ENCODE measurements around the gene TMIGD1.

Gene TMIGD1

GRCh38 chr17:30332057-30332542 is 1.8 kb downstream of the TMIGD1 start:
- no peak for DNase-seq (ENCODE audit: low spot score)

GRCh38 chr17:30326809-30327208 is 7.0 kb downstream of the TMIGD1 start:
- no peak for DNase-seq (ENCODE audit: low spot score)

GRCh38 chr17:30324723-30325122 is 9.1 kb downstream of the TMIGD1 start:
- no peak for DNase-seq (ENCODE audit: low spot score)

- no peak for DNase-seq (ENCODE audit: low spot score)
These were observed 9.9 kb downstream of the TMIGD1 start for GRCh38 chr17:30323895-30324319.

GRCh38 chr17:30323262-30323894 is 10.5 kb downstream of the TMIGD1 start:
- DNase-seq (ENCODE audit: low spot score) = no peak

- no peak for DNase-seq (ENCODE audit: low spot score)
These were observed 12.5 kb downstream of the TMIGD1 start for GRCh38 chr17:30321314-30321713.

- no peak for DNase-seq (ENCODE audit: low spot score)
These were observed 15.7 kb downstream of the TMIGD1 start for GRCh38 chr17:30318155-30318554.

GRCh38 chr17:30316736-30317135 is 17.1 kb downstream of the TMIGD1 start:
- DNase-seq (ENCODE audit: low spot score) = no peak

- DNase-seq (ENCODE audit: low spot score) = no peak
These were observed 18.8 kb downstream of the TMIGD1 start for GRCh38 chr17:30315106-30315505.

GRCh38 chr17:30314474-30314873 is 19.4 kb downstream of the TMIGD1 start:
- no peak for DNase-seq (ENCODE audit: low spot score)

- DNase-seq (ENCODE audit: low spot score) = no peak
These were observed 21.6 kb downstream of the TMIGD1 start for GRCh38 chr17:30312226-30312625.

GRCh38 chr17:30310562-30310961 is 23.3 kb downstream of the TMIGD1 start:
- no peak for DNase-seq (ENCODE audit: low spot score)

GRCh38 chr17:30309591-30309990 is 24.3 kb downstream of the TMIGD1 start:
- no peak for DNase-seq (ENCODE audit: low spot score)

GRCh38 chr17:30308406-30308805 is 25.5 kb downstream of the TMIGD1 start:
- no peak for DNase-seq (ENCODE audit: low spot score)

GRCh38 chr17:30304778-30305177 is 29.1 kb downstream of the TMIGD1 start:
- no peak for DNase-seq (ENCODE audit: low spot score)

- DNase-seq (ENCODE audit: low spot score) = no peak
These were observed 31.6 kb downstream of the TMIGD1 start for GRCh38 chr17:30302241-30302640.

GRCh38 chr17:30300818-30301217 is 33.0 kb downstream of the TMIGD1 start:
- DNase-seq (ENCODE audit: low spot score) = no peak

- no peak for DNase-seq (ENCODE audit: low spot score)
These were observed 34.9 kb downstream of the TMIGD1 start for GRCh38 chr17:30299000-30299399.

GRCh38 chr17:30297715-30298114 is 36.1 kb downstream of the TMIGD1 start:
- DNase-seq (ENCODE audit: low spot score) = no peak

GRCh38 chr17:30296499-30297080 is 37.3 kb downstream of the TMIGD1 start:
- no peak for DNase-seq (ENCODE audit: low spot score)

GRCh38 chr17:30292286-30292858 is 41.5 kb downstream of the TMIGD1 start:
- peak; percentile 74 for DNase-seq (ENCODE audit: low spot score)

GRCh38 chr17:30291543-30292285 is 42.1 kb downstream of the TMIGD1 start, which contains the start of gene BLMH:
Gene BLMH (minus strand): TSS chr17:30291944. CDS start chr17:30291819, 125 bp downstream.
- DNase-seq (ENCODE audit: low spot score) = peak; percentile 80
